Activated T-helper 17 cell treated with anti-CD3 and anti-CD28 coated beads, Interleukin-2, amount 50 U/mL, for 72 hours (primary cell): ENCODE data around the gene GMEB1. TPM values are rescaled to one million over a fixed set of nuclear protein-coding genes. Genes with fewer than 3 reads are reported as not detected.
"Not testable (repeated sequence)": the region's sequence is repeated elsewhere in the genome, so short reads cannot be mapped to it uniquely, and the experiment has no call there.

Experiments
- ATAC-seq: fragments of 150-1000 bp; cut with Tn5 transposase; replicated peaks from 2 replicates; pipeline ENCODE4 v1.10.0; 2021; ENCODE audit warnings: mild to moderate bottlenecking, moderate library complexity
- H3K27ac Mint-ChIP-seq: one replicate; pipeline ENCODE4 v1.8.0; 2022; ENCODE audit warnings: mixed read lengths
- H3K27me3 Mint-ChIP-seq: one replicate; pipeline ENCODE4 v1.8.0; 2022; ENCODE audit warnings: mixed read lengths
- H3K36me3 Mint-ChIP-seq: one replicate; pipeline ENCODE4 v1.8.0; 2022; ENCODE audit warnings: low read depth, mild to moderate bottlenecking, mixed read lengths
- H3K4me1 Mint-ChIP-seq: one replicate; pipeline ENCODE4 v1.8.0; 2022; ENCODE audit warnings: mixed read lengths
- H3K4me3 Mint-ChIP-seq: one replicate; pipeline ENCODE4 v1.8.0; 2022; ENCODE audit warnings: mild to moderate bottlenecking, mixed read lengths
- H3K9me3 Mint-ChIP-seq: one replicate; pipeline ENCODE4 v1.8.0; 2022; ENCODE audit warnings: mixed read lengths
- total RNA-seq, 2 donors: library from RNA; stranded (reverse); gene quantifications; one replicate each; pipeline ENCODE4 v1.2.3, GENCODE V29; 2022

GMEB1 gene
- total RNA-seq, 2 donors from 2014 or later: 27.4 to 33.1 TPM

GRCh38 chr1:28655448-28656311 is 12.9 kb upstream of the GMEB1 start:
- not testable (repeated sequence) for H3K4me3 Mint-ChIP-seq, H3K36me3 Mint-ChIP-seq, H3K27ac Mint-ChIP-seq

GRCh38 chr1:28656335-28656734 is 12.2 kb upstream of the GMEB1 start:
- ATAC-seq: no peak
- no peaks in the 10 kb centered on the region for H3K36me3 Mint-ChIP-seq
- no peak overlapping the region for H3K27ac Mint-ChIP-seq
- H3K4me3 Mint-ChIP-seq: no peak overlapping the region
- H3K4me1 Mint-ChIP-seq: no peaks in the 10 kb centered on the region
- H3K9me3 Mint-ChIP-seq: no peaks in the 10 kb centered on the region
- no peaks in the 10 kb centered on the region for H3K27me3 Mint-ChIP-seq

More at GRCh38 chr1:28655448-28656311, 12.9 kb upstream of the GMEB1 start:
- not testable (repeated sequence) for H3K27me3 Mint-ChIP-seq, ATAC-seq, H3K4me1 Mint-ChIP-seq, H3K9me3 Mint-ChIP-seq

- no peaks in the 10 kb centered on the region for H3K36me3 Mint-ChIP-seq
- peak overlapping the region; percentile 69 for H3K27ac Mint-ChIP-seq
- H3K4me1 Mint-ChIP-seq: peaks cover 11% of the 10 kb centered on the region
- H3K9me3 Mint-ChIP-seq: no peaks in the 10 kb centered on the region
- H3K27me3 Mint-ChIP-seq: no peaks in the 10 kb centered on the region
- no peak for ATAC-seq
- no peak overlapping the region for H3K4me3 Mint-ChIP-seq
These were observed 4.6 kb upstream of the GMEB1 start for GRCh38 chr1:28663871-28664470.

GRCh38 chr1:28666806-28667205 is 1.8 kb upstream of the GMEB1 start:
- H3K4me3 Mint-ChIP-seq: peak overlapping the region; percentile 41
- H3K4me1 Mint-ChIP-seq: peaks cover 11% of the 10 kb centered on the region
- H3K36me3 Mint-ChIP-seq: no peaks in the 10 kb centered on the region
- H3K27ac Mint-ChIP-seq: no peak overlapping the region
- no peaks in the 10 kb centered on the region for H3K9me3 Mint-ChIP-seq
- H3K27me3 Mint-ChIP-seq: no peaks in the 10 kb centered on the region
- no peak for ATAC-seq

GRCh38 chr1:28668956-28669723 is 556 bp downstream of the GMEB1 start:
- Mint-ChIP-seq H3K27me3 (no peaks in the 10 kb centered on the region), H3K27ac (peak overlapping the region; percentile 86), H3K9me3 (no peaks in the 10 kb centered on the region)

GRCh38 chr1:28671254-28671780 is 2.7 kb downstream of the GMEB1 start:
- no peaks in the 10 kb centered on the region for H3K9me3 Mint-ChIP-seq
- H3K4me3 Mint-ChIP-seq: peak overlapping the region; percentile 83
- H3K27ac Mint-ChIP-seq: no peak overlapping the region
- H3K4me1 Mint-ChIP-seq: peaks cover 4% of the 10 kb centered on the region
- H3K36me3 Mint-ChIP-seq: peaks cover 9% of the 10 kb centered on the region
- no peaks in the 10 kb centered on the region for H3K27me3 Mint-ChIP-seq
- no peak for ATAC-seq

More at GRCh38 chr1:28668956-28669723, 556 bp downstream of the GMEB1 start:
- peak; percentile 75 for ATAC-seq
- Mint-ChIP-seq H3K36me3 (peaks cover 9% of the 10 kb centered on the region), H3K4me3 (peak overlapping the region; percentile 83), H3K4me1 (peaks cover 10% of the 10 kb centered on the region)

GRCh38 chr1:28672971-28673370 is 4.4 kb downstream of the GMEB1 start:
- not testable (repeated sequence) for H3K36me3 Mint-ChIP-seq, H3K4me3 Mint-ChIP-seq, H3K27me3 Mint-ChIP-seq, ATAC-seq, H3K9me3 Mint-ChIP-seq, H3K4me1 Mint-ChIP-seq, H3K27ac Mint-ChIP-seq

- H3K4me1 Mint-ChIP-seq: peaks cover 4% of the 10 kb centered on the region
- H3K27ac Mint-ChIP-seq: no peak overlapping the region
- no peak for ATAC-seq
- H3K36me3 Mint-ChIP-seq: peaks cover 12% of the 10 kb centered on the region
- H3K9me3 Mint-ChIP-seq: no peaks in the 10 kb centered on the region
- H3K27me3 Mint-ChIP-seq: no peaks in the 10 kb centered on the region
- no peak overlapping the region for H3K4me3 Mint-ChIP-seq
These were observed 7.3 kb downstream of the GMEB1 start for GRCh38 chr1:28675924-28676257.

- Mint-ChIP-seq H3K36me3 (peaks cover 46% of the 10 kb centered on the region), H3K27me3 (no peaks in the 10 kb centered on the region), H3K4me1 (peaks cover 11% of the 10 kb centered on the region), H3K9me3 (no peaks in the 10 kb centered on the region), H3K27ac (no peak overlapping the region), H3K4me3 (no peak overlapping the region)
- no peak for ATAC-seq
These were observed 11.6 kb downstream of the GMEB1 start for GRCh38 chr1:28680151-28680550.

- no peak overlapping the region for H3K27ac Mint-ChIP-seq
- H3K36me3 Mint-ChIP-seq: peaks cover 71% of the 10 kb centered on the region
- no peak overlapping the region for H3K4me3 Mint-ChIP-seq
- H3K9me3 Mint-ChIP-seq: no peaks in the 10 kb centered on the region
- peaks cover 11% of the 10 kb centered on the region for H3K4me1 Mint-ChIP-seq
- ATAC-seq: no peak
- no peaks in the 10 kb centered on the region for H3K27me3 Mint-ChIP-seq
These were observed 14.3 kb downstream of the GMEB1 start for GRCh38 chr1:28682840-28683239.

GRCh38 chr1:28684937-28685336 is 16.4 kb downstream of the GMEB1 start:
- Mint-ChIP-seq H3K4me1 (peaks cover 11% of the 10 kb centered on the region), H3K9me3 (no peaks in the 10 kb centered on the region), H3K4me3 (no peak overlapping the region), H3K36me3 (peaks cover 88% of the 10 kb centered on the region), H3K27me3 (no peaks in the 10 kb centered on the region), H3K27ac (no peak overlapping the region)
- ATAC-seq: no peak

GRCh38 chr1:28691627-28692026 is 23.0 kb downstream of the GMEB1 start:
- ATAC-seq, H3K27me3 Mint-ChIP-seq, H3K4me3 Mint-ChIP-seq, H3K4me1 Mint-ChIP-seq, H3K9me3 Mint-ChIP-seq, H3K27ac Mint-ChIP-seq: not testable (repeated sequence)
- H3K36me3 Mint-ChIP-seq: peaks cover 89% of the 10 kb centered on the region

GRCh38 chr1:28703629-28704028 is 35.0 kb downstream of the GMEB1 start:
- ATAC-seq: no peak
- H3K27ac Mint-ChIP-seq: no peak overlapping the region
- H3K4me1 Mint-ChIP-seq: peaks cover 4% of the 10 kb centered on the region
- no peak overlapping the region for H3K4me3 Mint-ChIP-seq
- no peaks in the 10 kb centered on the region for H3K9me3 Mint-ChIP-seq
- H3K27me3 Mint-ChIP-seq: no peaks in the 10 kb centered on the region
- peaks cover 96% of the 10 kb centered on the region for H3K36me3 Mint-ChIP-seq

GRCh38 chr1:28716336-28716735 is 47.8 kb downstream of the GMEB1 start:
- Mint-ChIP-seq H3K4me1 (no peaks in the 10 kb centered on the region), H3K36me3 (peaks cover 39% of the 10 kb centered on the region), H3K9me3 (no peaks in the 10 kb centered on the region), H3K4me3 (no peak overlapping the region), H3K27me3 (no peaks in the 10 kb centered on the region), H3K27ac (no peak overlapping the region)
- no peak for ATAC-seq
